Central memory CD4-positive, alpha-beta T cell (primary cell): ENCODE data around the gene PNMT.

Experiments
- DNase-seq: peaks from one replicate; pipeline ENCODE4 v3.0.0; 2022

Gene PNMT

DNA sequence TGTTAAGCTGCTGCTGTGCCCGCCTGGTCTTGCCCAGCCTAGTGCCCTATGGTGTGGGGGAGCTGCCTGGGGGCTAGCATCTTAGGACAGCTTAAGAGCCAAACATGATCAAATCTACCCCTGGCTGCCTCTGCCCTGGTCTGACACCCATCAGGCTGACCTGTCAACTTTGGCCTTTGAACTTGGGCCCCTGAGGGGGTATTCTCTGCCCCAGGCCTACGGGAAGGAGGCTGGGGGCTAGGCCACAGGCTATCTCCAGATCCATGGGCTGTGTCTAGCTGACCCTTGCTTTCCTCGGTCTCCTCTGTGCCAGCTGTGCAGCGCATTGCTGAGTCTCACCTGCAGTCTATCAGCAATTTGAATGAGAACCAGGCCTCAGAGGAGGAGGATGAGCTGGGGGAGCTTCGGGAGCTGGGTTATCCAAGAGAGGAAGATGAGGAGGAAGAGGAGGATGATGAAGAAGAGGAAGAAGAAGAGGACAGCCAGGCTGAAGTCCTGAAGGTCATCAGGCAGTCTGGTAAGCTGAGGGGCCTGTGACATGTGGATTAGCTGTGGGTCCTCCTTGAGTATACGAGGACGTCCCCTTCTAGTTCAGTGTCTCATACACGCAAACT, 34.6 kb upstream of the PNMT start:
- no peak for DNase-seq

DNA sequence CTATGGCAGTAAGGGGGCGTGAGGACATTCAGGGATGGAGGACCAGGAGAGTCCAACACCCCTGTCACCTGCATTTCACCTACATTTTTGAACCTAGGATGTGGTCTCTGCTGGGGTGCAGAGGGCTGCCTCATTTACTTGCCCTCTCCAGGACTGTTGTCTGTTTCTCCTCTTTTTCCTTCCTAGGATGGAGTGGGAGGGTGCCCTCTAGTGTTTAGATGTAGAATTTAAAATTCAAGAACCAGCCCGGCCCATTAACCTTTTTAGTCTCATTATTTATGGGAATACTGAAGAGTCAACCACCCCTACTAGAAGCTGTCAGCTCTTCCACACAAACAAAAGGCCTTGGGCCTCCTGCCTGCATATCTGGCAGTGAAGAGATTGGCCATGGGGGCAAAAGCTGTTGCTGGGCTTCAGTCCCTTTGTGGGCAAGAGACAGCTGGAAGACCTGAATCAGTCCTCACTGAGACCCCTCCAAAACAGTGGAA, 33.8 kb upstream of the PNMT start:
- peak; percentile 36 for DNase-seq

DNA sequence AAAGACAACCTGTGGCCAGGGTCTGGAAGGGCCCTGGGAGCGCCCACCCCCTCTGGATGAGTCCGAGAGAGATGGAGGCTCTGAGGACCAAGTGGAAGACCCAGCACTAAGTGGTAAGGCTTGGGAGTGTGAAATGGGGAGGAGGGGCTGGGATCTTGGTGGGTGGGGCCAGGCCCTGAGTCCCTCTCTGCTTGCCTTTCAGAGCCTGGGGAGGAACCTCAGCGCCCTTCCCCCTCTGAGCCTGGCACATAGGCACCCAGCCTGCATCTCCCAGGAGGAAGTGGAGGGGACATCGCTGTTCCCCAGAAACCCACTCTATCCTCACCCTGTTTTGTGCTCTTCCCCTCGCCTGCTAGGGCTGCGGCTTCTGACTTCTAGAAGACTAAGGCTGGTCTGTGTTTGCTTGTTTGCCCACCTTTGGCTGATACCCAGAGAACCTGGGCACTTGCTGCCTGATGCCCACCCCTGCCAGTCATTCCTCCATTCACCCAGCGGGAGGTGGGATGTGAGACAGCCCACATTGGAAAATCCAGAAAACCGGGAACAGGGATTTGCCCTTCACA, 32.6 kb upstream of the PNMT start:
- no peak for DNase-seq

DNA sequence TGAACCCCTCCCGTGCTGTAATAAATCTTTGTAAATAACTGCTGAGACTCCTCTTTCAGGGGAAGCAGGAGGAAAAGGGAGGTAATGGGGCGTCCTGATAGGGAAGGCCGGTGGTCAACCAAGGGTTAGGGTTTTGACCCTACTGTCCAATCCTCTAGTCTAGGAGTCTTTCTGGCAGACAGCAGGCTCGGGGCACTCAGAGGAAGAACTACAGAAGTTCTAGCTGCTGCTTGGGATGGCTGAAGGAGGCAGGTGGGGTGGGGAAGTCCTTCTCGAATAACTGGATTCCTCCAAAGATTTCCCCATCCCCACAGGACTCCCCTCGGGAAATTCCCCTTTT, 31.7 kb upstream of the PNMT start:
- no peak for DNase-seq

DNA sequence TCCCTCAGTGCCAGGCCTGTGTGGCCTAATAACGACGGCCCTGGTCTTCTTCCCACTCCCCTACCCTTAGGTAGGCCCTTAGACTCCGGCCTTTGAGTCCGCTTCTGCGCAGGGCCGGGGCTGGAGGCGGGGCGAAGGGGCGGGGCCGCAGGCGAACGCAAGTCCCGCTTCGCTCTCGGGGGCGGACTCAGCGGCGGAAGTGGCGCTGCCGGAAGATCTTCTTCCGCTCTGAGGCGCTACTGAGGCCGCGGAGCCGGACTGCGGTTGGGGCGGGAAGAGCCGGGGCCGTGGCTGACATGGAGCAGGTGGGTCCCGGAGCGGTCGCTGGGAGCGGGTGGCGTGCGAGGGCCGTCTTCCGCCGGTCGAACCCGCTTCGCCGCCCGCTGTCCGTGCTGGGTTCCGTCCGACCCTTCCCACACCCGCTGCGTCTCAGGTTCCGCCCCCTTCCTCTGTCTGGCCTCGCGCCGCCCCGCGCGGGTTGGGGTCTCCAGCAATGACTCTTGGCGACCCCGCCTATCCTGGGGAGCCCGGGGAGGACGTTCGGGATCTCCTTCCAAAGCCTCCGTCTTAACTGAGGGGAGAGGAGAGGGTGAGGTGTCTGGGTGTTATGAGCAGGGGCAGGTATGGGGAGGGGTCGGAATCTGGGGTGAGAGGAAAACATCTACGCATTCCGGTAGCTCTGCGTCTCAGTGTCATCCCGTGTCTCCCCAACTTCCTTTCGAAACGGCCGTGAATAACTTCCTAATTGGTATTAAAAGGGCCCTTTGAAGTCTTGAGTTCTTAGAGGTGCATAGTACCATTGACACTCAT, 31.1 kb upstream of the PNMT start, which contains the start of gene STARD3:
STARD3 (plus strand) TSS at position 218 of the 810 bp plus-strand sequence. CDS start 16,388 bp downstream, outside the sequence.
- peak; percentile 84 for DNase-seq

DNA sequence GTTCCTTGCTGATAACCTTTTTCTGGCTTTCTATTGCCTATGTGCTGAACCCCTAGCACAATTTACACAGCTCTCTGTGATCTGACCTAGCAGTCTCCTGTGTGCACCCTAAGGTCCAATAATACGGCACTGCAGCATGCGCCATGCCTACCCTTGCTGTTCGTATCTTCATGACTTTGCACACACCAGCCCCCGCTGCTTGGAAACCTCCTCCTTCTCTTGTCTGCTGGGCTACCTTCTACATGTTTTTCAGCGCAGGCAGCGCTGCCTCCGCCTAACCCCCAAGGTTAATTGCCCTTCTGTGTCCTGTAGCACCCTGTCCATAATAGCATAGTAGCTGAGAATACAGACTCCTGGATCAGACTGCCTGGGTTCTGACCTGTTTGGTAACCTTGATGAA, 29.9 kb upstream of the PNMT start:
- no peak for DNase-seq

DNA sequence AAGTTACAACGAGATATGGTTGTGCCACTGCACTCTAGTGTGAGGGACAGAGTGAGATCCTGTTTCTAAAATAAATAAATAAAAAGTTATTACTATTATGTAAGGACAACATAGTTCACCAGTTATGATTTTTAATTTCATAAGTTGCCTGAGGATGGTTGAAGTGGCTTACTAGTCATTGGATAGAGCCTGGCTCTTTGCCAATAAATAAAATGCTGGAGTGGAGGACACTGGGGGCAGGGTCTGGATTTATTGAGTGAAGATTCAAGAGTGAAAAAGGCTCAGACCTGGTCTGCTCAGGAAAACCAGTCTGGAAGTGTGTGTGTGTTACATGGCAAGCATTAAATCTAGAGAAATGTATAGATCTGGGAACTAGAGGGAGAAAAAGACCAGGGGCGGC, 29.2 kb upstream of the PNMT start:
- DNase-seq = no peak

DNA sequence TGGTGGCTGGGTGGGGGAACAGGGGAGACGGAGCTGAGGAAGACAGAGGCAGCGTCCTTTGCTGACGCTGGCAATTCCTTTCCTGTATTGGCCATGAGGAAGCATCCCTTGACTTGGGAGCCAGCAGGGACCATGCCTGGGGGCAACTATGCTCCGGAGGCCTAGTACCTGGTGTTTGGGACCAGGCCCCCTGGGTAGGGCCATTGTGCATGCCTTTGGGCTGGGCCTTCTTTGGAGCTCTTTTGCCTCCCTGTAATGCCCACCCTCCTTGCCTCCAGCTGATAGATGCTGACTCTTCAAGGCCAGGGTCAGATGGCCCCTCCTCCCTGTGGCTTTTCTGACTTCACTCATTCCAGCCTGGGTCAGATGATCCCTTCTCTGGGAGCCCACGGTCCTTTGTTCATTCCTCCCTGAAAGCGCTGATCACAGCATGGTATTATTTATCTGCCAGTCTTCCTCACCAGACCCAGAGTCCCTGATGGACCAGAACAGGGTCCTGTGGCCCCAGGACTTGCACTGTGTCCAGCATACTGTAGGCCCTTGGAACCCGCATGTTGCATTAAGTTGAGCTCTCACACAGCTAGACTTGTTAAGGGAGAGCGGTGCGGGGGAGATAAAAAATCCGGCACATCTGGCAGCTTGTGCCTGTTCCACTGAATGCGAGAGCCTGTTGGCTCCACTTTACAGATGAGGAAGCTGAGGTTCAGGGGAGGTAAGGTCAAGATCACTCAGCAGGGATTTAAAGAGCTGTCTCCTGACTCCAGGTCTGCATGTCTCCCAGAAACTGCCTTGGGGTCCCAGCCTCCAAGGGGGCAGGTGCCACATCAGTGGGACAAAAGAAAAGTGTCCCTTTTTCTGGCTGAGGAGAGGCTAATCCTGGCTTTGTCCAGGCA, 28.4 kb upstream of the PNMT start:
- no peak for DNase-seq

DNA sequence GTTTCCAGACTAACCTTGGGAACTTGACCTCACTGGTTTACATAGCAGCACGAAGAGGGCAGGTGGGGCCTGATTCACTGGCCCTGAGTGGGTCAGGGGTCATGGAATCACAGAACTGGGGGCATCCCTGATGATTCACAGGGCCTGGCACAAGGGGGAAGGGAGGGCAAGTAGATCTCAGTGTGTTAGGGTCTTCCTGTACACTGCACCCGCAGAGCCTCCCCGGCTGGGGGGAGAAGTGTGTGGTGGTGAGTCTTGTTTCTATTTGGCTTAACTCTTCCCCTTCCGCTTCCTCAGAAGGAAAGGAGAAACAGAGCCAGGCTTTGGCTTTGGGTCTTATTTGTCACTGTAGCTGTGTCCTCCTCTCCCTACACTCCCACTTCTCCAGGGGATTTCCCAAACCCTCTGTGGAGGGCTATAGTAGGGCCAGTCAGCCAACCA, 27.6 kb upstream of the PNMT start:
- DNase-seq = no peak

DNA sequence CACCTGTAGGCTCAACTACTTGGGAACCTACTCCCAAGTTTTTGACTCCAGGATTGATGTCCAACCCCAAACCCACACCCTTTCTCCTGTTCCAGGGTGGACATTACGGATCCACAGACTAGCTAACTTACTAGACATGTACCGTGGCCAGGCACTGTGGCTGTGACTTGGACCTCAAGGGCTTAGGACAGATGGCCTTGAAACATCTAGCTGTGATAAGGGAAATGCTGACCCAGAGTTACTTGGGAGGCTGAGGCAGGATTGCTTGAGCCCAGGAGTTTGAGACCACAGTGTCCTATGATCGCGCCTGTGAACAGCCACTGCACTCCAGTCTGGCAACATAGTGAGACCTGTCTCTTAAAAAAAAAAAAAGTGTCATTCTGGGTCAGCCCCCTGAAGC, 27.2 kb upstream of the PNMT start:
- DNase-seq = no peak

DNA sequence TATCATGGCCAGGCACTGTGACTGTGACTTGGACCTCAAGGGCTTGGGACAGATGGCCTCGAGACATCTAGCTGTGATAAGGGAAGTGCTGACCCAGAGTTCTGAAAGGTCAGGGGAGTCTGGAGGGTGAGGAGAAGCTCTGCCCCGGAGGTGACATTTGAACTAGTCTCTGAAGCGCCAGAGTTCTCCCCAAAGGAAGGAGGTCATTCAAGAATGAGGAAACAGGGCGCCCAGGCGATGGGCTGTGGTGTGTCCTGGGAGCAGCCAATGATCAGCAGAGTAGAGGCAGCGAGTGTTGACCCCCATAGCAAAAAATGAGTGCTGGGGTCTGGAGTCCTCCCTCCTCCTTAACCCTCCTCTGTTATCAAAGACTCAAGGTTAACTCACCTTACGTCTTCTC, 26.4 kb upstream of the PNMT start:
- no peak for DNase-seq

DNA sequence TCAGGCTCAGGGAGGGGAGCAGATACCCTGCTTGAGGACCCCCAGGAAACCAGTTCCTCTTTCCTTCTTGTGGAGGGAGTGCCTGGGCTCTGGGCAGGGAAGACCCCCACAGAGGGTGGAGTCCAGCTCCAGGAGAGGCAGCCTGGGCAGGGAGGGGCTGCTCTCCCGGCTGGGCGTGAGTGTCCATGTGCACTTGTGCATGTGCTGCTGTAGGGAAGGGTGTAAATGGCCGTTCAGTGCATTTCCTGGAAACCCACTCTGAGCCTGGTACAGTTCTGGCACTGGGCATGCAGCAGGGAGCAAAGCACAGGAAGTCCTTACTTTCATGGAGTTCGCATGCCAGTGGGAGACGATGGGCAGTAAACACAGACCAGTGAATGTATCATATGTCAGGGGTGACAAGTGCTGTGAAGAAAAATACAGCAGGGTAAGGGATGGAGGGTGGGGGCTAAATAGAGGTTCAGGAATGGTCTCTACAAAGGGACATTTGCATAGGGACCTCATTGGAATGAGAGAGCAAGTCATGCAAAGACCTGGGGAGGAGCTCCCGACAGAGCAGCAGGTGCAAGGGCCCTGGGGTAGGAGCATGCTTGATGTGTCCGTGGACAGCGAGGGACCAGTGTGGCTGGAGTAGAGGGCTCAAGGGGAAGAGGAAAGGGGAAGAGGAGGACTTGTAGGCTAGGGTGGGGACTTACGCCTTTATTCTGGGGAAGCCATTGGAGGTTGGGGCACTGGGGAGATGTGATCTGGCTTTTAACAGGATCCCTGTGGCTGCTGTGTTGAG, 25.8 kb upstream of the PNMT start:
- no peak for DNase-seq

DNA sequence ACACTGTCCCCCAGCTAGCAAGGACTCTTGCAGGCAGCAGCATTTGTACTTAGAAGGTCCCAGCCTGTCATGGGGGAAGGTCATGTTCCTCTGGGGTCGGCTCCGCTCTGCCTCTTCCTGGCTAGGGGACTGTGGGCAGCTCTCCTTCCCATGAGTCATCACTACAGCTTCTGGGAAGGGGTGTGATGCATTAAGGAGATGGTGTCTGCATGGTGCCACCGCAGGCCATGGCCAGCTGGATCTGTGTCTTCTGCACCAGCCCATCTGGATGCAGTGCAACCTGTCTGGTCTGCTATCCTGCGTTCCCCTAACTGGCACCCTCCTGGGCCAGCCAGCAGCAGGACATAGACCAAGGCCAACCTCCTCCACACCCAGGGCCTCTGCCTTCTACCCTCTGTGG, 25.0 kb upstream of the PNMT start:
- no peak for DNase-seq

DNA sequence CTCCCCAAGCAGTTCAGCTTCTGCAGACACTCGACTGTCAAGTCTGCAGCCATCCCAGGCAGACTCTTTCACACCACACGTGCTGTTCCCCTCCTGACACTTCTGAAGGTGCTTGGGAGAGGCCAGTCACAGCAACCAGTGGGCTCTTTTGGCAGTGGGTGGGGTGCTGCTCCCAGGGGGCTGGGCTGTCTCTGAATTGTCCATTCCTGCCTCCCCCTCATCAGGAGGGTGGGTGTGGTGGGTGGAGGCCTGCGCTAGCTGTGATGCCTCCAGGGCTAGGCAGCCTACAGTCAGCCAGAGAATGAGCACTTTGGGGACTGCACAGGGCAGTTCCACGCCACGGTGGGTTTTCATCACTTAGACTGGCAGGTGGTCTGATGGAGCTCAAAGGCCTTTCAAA, 21.0 kb upstream of the PNMT start:
- DNase-seq = no peak

DNA sequence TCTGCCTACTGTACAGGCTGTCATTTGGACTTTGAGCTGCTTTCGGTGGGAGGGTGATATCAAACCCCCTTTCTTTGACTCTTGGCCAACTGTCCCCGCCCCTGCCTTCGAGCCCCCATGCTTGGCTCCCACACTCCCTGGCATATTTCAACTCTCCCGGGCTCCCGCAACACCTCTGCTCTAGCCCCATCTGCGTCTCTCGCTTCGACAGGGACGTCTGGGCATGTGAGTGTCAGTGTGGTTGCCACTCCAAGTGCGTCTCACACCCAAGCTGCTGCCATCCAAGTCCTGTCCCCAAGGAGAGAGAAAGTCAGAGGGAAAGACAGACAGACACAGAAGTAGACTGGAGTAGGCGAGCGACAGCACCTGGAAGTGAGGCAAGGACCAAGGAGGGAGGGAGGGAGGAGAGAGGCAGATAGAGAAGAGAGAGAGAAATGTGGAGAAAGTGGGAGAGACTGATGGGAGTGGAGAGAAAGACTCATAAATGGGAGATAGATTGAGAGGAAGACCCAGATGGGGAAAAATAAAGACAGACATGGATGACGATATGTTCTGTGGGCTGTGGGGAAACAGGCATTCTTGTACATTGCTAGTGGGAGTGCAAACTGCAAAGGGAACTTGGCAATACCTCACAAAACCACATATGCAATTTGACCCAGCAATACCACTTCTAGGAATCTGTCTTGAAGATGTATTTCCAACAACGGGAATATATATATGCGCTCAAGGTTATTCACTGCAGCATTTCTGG, 19.5 kb upstream of the PNMT start:
- DNase-seq = no peak

DNA sequence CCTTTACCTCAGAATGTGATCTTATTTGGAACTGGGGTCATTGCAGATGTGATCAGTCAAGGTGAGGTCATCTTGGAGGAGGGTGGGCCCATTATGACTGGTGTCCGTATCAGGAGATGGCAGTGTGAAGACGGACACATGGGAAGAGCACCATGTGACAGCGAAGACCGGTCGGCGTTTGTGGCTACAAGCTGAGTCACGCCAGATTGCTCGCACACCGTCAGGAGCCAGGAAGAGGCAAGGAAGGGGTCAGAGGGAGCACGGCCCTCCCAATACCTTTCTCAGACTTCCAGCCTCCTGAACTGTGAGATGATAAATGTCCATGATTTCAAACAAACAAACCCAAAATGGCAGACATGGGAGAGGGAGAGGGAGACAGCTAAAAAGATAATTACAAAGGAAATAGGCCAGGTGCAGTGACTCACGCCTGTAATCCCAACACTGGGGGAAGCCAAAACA, 18.1 kb upstream of the PNMT start:
- no peak for DNase-seq

DNA sequence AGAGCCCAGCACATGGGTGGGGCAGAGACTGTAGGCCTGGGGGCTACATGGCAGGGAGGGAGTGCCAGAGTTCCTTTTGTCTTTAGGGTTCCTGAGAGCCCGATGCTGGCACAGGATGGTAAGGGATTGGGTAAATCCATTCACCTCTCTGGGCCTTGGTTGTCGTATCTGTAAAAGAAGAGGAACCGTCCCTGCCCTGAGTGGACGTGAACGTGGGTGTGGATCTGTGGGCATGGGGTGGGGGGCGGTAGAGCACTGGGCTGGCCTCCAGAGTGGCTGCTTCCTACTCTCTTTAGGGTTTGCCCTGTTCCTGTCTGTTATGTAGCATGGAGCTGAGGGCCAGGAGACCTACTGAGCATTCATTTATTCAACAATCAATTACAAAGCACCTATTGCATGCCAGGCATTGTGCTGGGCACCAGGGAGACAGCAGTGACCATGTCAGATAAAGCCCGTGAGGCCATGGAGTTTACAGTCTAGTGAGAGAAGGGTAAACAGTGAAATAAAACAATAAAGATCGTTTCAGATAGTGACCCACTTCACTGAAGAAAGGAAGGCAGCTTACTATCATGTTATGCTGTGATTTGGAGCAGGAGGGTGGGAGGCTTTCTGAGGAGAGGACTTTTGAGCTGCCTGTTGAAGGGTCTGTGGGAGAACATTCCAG, 16.2 kb upstream of the PNMT start:
- DNase-seq = no peak

DNA sequence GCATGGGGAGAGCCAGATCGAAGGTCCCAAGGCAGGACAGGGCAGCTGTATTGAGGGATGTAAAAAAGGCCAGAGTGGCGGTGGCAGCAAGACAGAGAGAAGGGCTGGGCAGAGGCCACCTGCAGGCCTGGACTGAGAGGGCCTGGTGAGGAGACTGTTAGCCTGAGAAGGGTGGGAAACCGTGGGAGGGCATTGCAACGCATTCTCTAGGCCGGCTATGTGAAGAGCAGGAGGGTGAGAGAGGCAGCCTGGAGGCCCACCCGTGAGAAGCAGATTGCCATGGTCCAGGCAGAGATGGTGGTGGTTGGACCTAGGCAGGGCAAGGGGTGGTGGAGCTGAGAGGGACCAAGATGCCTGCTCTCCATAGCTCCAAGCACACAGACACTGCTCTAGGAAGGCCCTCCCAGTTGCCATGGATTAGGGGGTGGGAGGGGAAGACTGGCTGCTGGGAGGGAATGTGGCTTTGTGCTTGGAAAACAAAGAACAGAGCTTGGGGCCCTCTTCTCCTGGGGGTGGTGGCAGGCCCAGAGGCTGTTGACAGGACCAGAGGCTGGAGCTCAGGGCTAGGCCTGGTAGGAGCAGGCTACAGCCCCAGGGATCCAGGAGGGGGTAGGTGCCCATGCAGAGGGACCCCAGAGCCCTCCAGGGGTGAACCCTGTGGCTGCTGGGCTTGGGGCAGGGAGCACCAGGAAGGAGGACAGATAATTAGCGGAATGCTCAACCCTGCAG, 15.5 kb upstream of the PNMT start:
- no peak for DNase-seq

DNA sequence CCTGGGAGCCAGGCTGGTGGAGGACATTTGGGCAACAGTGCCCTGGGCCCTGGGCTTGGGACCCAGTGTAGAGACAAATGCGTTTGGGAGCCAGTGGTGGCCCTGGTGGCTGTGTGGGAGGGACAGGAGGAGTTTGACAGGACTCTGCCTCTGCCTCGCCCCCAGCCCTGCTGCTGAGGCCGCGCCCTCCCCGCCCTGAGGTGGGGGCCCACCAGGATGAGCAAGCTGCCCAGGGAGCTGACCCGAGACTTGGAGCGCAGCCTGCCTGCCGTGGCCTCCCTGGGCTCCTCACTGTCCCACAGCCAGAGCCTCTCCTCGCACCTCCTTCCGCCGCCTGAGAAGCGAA, 15.0 kb upstream of the PNMT start:
- no peak for DNase-seq

DNA sequence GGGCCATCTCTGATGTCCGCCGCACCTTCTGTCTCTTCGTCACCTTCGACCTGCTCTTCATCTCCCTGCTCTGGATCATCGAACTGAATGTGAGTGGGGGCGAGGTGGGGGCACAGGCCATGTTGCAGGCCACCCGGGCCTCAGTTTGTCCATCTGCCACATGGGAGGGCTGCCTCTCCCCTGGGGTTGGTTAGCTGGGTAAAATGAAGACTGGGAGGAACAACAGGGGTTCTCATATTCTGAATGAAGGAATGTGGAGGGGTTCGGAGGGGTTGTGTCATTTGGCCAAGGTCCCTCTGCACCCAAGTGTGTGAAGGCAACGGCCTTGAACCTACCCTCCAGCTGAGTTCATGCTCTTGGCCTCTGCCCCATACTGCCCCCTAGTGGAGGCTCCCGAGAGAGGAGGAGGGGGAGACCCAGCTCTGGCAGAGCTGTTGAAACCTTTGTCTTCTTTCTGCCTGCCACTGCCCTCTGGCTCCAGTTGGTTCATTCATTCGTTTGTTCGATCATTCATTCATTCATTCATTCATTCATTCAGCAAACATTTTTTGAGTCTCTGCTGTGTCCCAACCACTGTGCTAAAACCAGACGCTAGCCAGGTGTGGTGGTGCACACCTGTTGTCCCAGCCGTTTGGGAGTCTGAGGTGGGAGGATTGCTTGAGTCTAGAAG, 14.5 kb upstream of the PNMT start:
- peak; percentile 65 for DNase-seq
